ENCODE measurements around the gene PYDC1.

Gene PYDC1

GRCh38 chr16:31194898-31195297 lies 22.0 kb downstream of the PYDC1 start:
- DNase-seq (ENCODE audit: low spot score) (no peak), ATAC-seq (ENCODE audit: low read depth) (no peak)
- no peaks in the 10 kb centered on the region for H3K9me3 ChIP-seq (ENCODE audit: severe bottlenecking)
- TF ChIP-seq CTCF (IDR thresholded peaks at IDR 0.05; ENCODE audit: poor library complexity, severe bottlenecking): no peak
- H3K4me1 ChIP-seq (ENCODE audit: insufficient read depth, poor library complexity, severe bottlenecking): no peaks in the 10 kb centered on the region
- H3K27me3 ChIP-seq (ENCODE audit: insufficient read depth, poor library complexity, severe bottlenecking): no peaks in the 10 kb centered on the region
- peaks cover 75% of the 10 kb centered on the region for H3K36me3 ChIP-seq (ENCODE audit: low read depth)
- H3K27ac ChIP-seq (ENCODE audit: poor library complexity, severe bottlenecking): no peak overlapping the region
- no peak overlapping the region for H3K4me3 ChIP-seq (ENCODE audit: severe bottlenecking)

- no peaks in the 10 kb centered on the region for H3K27me3 ChIP-seq (ENCODE audit: insufficient read depth, poor library complexity, severe bottlenecking)
- no peak for TF ChIP-seq CTCF (IDR thresholded peaks at IDR 0.05; ENCODE audit: poor library complexity, severe bottlenecking)
- no peak overlapping the region for H3K27ac ChIP-seq (ENCODE audit: poor library complexity, severe bottlenecking)
- ATAC-seq (ENCODE audit: low read depth) (no peak), DNase-seq (ENCODE audit: low spot score) (no peak)
- peaks cover 85% of the 10 kb centered on the region for H3K36me3 ChIP-seq (ENCODE audit: low read depth)
- H3K4me1 ChIP-seq (ENCODE audit: insufficient read depth, poor library complexity, severe bottlenecking): no peaks in the 10 kb centered on the region
- H3K4me3 ChIP-seq (ENCODE audit: severe bottlenecking): no peak overlapping the region
- no peaks in the 10 kb centered on the region for H3K9me3 ChIP-seq (ENCODE audit: severe bottlenecking)
Observed at GRCh38 chr16:31193874-31194273, 23.1 kb downstream of the PYDC1 start.

GRCh38 chr16:31192856-31193642 lies 23.9 kb downstream of the PYDC1 start:
- Histone ChIP-seq H3K27me3 (ENCODE audit: insufficient read depth, poor library complexity, severe bottlenecking) (no peaks in the 10 kb centered on the region), H3K27ac (ENCODE audit: poor library complexity, severe bottlenecking) (no peak overlapping the region), H3K36me3 (ENCODE audit: low read depth) (peaks cover 94% of the 10 kb centered on the region), H3K9me3 (ENCODE audit: severe bottlenecking) (no peaks in the 10 kb centered on the region), H3K4me3 (ENCODE audit: severe bottlenecking) (no peak overlapping the region), H3K4me1 (ENCODE audit: insufficient read depth, poor library complexity, severe bottlenecking) (no peaks in the 10 kb centered on the region)
- TF ChIP-seq CTCF (IDR thresholded peaks at IDR 0.05; ENCODE audit: poor library complexity, severe bottlenecking): no peak
- no peak for ATAC-seq (ENCODE audit: low read depth)
- no peak for DNase-seq (ENCODE audit: low spot score)

GRCh38 chr16:31191697-31192428 lies 25.1 kb downstream of the PYDC1 start:
- TF ChIP-seq CTCF (IDR thresholded peaks at IDR 0.05; ENCODE audit: poor library complexity, severe bottlenecking): no peak
- no peaks in the 10 kb centered on the region for H3K4me1 ChIP-seq (ENCODE audit: insufficient read depth, poor library complexity, severe bottlenecking)
- ATAC-seq (ENCODE audit: low read depth) (no peak), DNase-seq (ENCODE audit: low spot score) (no peak)
- peaks cover 100% of the 10 kb centered on the region for H3K36me3 ChIP-seq (ENCODE audit: low read depth)
- H3K4me3 ChIP-seq (ENCODE audit: severe bottlenecking): no peak overlapping the region
- H3K9me3 ChIP-seq (ENCODE audit: severe bottlenecking): no peaks in the 10 kb centered on the region
- H3K27ac ChIP-seq (ENCODE audit: poor library complexity, severe bottlenecking): no peak overlapping the region
- H3K27me3 ChIP-seq (ENCODE audit: insufficient read depth, poor library complexity, severe bottlenecking): no peaks in the 10 kb centered on the region

Data from RWPE2 (cell line).